Measurements from ENCODE around the gene CLDN18. TPM values are rescaled to one million over a fixed set of nuclear protein-coding genes. Genes with fewer than 3 reads are reported as not detected.

Gene CLDN18
- total RNA-seq, 2 experiments from 2014 or later = not detected

- Mint-ChIP-seq H3K4me3 (no peak overlapping the region), H3K27me3 (peaks cover 14% of the 10 kb centered on the region), H3K27ac (no peak overlapping the region), H3K36me3 (no peaks in the 10 kb centered on the region), H3K9me3 (no peaks in the 10 kb centered on the region), H3K4me1 (ENCODE audit: low read depth) (no peaks in the 10 kb centered on the region)
- ChIA-PET CTCF (interaction anchor here (0.6 to 2.1 kb wide), 9 partner anchors 8 to 946 kb away, joined by 3 to 6 read pairs (median 3); no protein-coding TSS in a partner anchor), POLR2A (no interaction called here)
- intact Hi-C loops (cut with micrococcal nuclease) = loop anchor here (5.0 kb wide), 1 partner anchor 945 kb away; no protein-coding TSS in a partner anchor
- peak; percentile 47 for DNase-seq
These were observed 42.2 kb downstream of the CLDN18 start for GRCh38 chr3:138051947-138052802.

DNA sequence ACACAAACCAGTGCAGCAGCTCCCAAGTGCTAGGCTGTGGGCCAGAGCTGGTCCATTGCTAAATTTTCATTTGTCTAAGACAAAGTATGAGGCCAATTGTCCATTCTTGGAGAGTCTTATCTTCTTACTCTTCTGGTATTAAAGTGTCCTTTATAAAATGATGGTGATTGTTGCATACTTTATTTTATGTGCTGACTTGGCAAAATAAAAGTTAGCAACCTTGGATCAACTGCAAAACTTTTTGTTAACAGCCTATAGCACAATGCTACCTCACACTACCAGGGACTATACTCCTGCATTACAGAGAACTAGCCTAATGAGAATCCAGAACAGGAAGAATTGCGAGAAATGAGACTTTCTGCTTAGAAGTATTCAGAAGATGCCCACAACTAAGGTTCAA is 44.1 kb downstream of the CLDN18 start:
- DNase-seq = no peak
- H3K4me1 Mint-ChIP-seq (ENCODE audit: low read depth) = no peaks in the 10 kb centered on the region
- H3K27me3 Mint-ChIP-seq = peaks cover 14% of the 10 kb centered on the region
- intact Hi-C loops (cut with micrococcal nuclease) = loop anchor here (5.0 kb wide), 1 partner anchor 947 kb away; no protein-coding TSS in a partner anchor
- H3K9me3 Mint-ChIP-seq = no peaks in the 10 kb centered on the region
- POLR2A ChIA-PET = no interaction called here
- no peaks in the 10 kb centered on the region for H3K36me3 Mint-ChIP-seq
- H3K27ac Mint-ChIP-seq = no peak overlapping the region
- H3K4me3 Mint-ChIP-seq = no peak overlapping the region
- CTCF ChIA-PET = interaction anchor here (0.6 to 1.7 kb wide), 4 partner anchors 9 to 949 kb away, joined by 3 to 4 read pairs (median 3); no protein-coding TSS in a partner anchor

- POLR2A ChIA-PET = no interaction called here
- CTCF ChIA-PET = interaction anchor here (1.1 kb wide), 1 partner anchor 12 kb away, joined by 3 read pairs; no protein-coding TSS in a partner anchor
- H3K27me3 Mint-ChIP-seq = peaks cover 14% of the 10 kb centered on the region
- no peaks in the 10 kb centered on the region for H3K36me3 Mint-ChIP-seq
- DNase-seq = no peak
- H3K4me1 Mint-ChIP-seq (ENCODE audit: low read depth) = no peaks in the 10 kb centered on the region
- intact Hi-C loops (cut with micrococcal nuclease) = no loop called here
- no peaks in the 10 kb centered on the region for H3K9me3 Mint-ChIP-seq
- H3K27ac Mint-ChIP-seq = no peak overlapping the region
- H3K4me3 Mint-ChIP-seq = no peak overlapping the region
These were observed 47.4 kb downstream of the CLDN18 start for GRCh38 chr3:138057384-138057783.

- ChIA-PET CTCF (interaction anchor here (1.1 kb wide), 1 partner anchor 9 kb away, joined by 3 read pairs; no protein-coding TSS in a partner anchor), POLR2A (no interaction called here)
- no peak for DNase-seq
- H3K4me1 Mint-ChIP-seq (ENCODE audit: low read depth) = no peaks in the 10 kb centered on the region
- no peak overlapping the region for H3K4me3 Mint-ChIP-seq
- no peak overlapping the region for H3K27ac Mint-ChIP-seq
- no peaks in the 10 kb centered on the region for H3K36me3 Mint-ChIP-seq
- peaks cover 6% of the 10 kb centered on the region for H3K27me3 Mint-ChIP-seq
- intact Hi-C loops (cut with micrococcal nuclease) = no loop called here
- H3K9me3 Mint-ChIP-seq = no peaks in the 10 kb centered on the region
These were observed 49.3 kb downstream of the CLDN18 start for GRCh38 chr3:138059261-138059660.

DNA sequence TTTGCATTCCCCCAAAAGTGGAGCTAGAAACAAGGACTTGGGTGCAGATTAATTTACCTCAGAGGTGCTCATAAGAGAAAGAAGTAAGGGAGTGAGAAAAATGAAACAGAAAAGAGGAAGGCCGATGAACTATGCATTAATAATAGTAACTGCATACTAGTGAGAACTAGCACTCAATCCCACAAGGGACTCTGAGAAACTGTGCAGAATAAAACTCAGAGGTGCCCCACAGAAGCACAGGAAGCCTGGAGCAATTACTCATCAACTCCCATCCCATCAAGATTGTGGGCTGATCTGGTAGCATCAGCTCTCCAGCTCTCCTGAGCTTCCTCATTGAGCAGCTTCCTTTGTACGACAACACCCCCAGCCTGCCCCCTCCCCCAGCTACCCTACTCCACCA is 50.8 kb downstream of the CLDN18 start:
- CTCF ChIA-PET = interaction anchor here (1.0 to 2.0 kb wide), 2 partner anchors 8 to 11 kb away, joined by 3 to 5 read pairs; no protein-coding TSS in a partner anchor
- no peak overlapping the region for H3K27ac Mint-ChIP-seq
- H3K4me1 Mint-ChIP-seq (ENCODE audit: low read depth) = peaks cover 2% of the 10 kb centered on the region
- POLR2A ChIA-PET = no interaction called here
- H3K36me3 Mint-ChIP-seq = no peaks in the 10 kb centered on the region
- no peak for DNase-seq
- no peaks in the 10 kb centered on the region for H3K9me3 Mint-ChIP-seq
- H3K4me3 Mint-ChIP-seq = no peak overlapping the region
- intact Hi-C loops (cut with micrococcal nuclease) = no loop called here
- H3K27me3 Mint-ChIP-seq = no peaks in the 10 kb centered on the region

- DNase-seq = no peak
- no peak overlapping the region for H3K4me3 Mint-ChIP-seq
- H3K27me3 Mint-ChIP-seq = peaks cover 2% of the 10 kb centered on the region
- no peaks in the 10 kb centered on the region for H3K36me3 Mint-ChIP-seq
- no peaks in the 10 kb centered on the region for H3K9me3 Mint-ChIP-seq
- ChIA-PET POLR2A (no interaction called here), CTCF (no interaction called here)
- no peak overlapping the region for H3K27ac Mint-ChIP-seq
- intact Hi-C loops (cut with micrococcal nuclease) = no loop called here
- H3K4me1 Mint-ChIP-seq (ENCODE audit: low read depth) = peaks cover 13% of the 10 kb centered on the region
These were observed 52.1 kb downstream of the CLDN18 start for GRCh38 chr3:138062037-138062436.

GRCh38 chr3:138062626-138063025 is 52.7 kb downstream of the CLDN18 start:
- ChIA-PET CTCF (no interaction called here), POLR2A (no interaction called here)
- no peak for DNase-seq
- Mint-ChIP-seq H3K9me3 (no peaks in the 10 kb centered on the region), H3K4me3 (no peak overlapping the region), H3K4me1 (ENCODE audit: low read depth) (peaks cover 14% of the 10 kb centered on the region), H3K36me3 (no peaks in the 10 kb centered on the region), H3K27me3 (peaks cover 3% of the 10 kb centered on the region), H3K27ac (no peak overlapping the region)
- intact Hi-C loops (cut with micrococcal nuclease) = no loop called here

- H3K36me3 Mint-ChIP-seq = no peaks in the 10 kb centered on the region
- ChIA-PET CTCF (interaction anchor here (0.8 to 1.4 kb wide), 2 partner anchors 9 to 55 kb away, joined by 3 read pairs; no protein-coding TSS in a partner anchor), POLR2A (interaction anchor here (0.7 kb wide), 1 partner anchor 19 kb away, joined by 3 read pairs; no protein-coding TSS in a partner anchor)
- no peak for DNase-seq
- no peak overlapping the region for H3K4me3 Mint-ChIP-seq
- intact Hi-C loops (cut with micrococcal nuclease) = no loop called here
- H3K27me3 Mint-ChIP-seq = peaks cover 5% of the 10 kb centered on the region
- H3K9me3 Mint-ChIP-seq = no peaks in the 10 kb centered on the region
- H3K4me1 Mint-ChIP-seq (ENCODE audit: low read depth) = peaks cover 14% of the 10 kb centered on the region
- no peak overlapping the region for H3K27ac Mint-ChIP-seq
These were observed 53.5 kb downstream of the CLDN18 start for GRCh38 chr3:138063416-138063815.

- peak overlapping the region; percentile 58 for H3K27ac Mint-ChIP-seq
- POLR2A ChIA-PET = interaction anchor here (2.3 kb wide), 1 partner anchor 17 kb away, joined by 11 read pairs; no protein-coding TSS in a partner anchor
- peaks cover 19% of the 10 kb centered on the region for H3K27me3 Mint-ChIP-seq
- H3K36me3 Mint-ChIP-seq = no peaks in the 10 kb centered on the region
- intact Hi-C loops (cut with micrococcal nuclease) = loop anchor here (1.0 to 5.0 kb wide), 5 partner anchors 13 to 526 kb away; partner anchors contain the start of genes CEP70, DBR1 and NME9
- CTCF ChIA-PET = interaction anchor here (0.7 to 3.8 kb wide), 4 partner anchors 17 to 254 kb away, joined by 3 to 73 read pairs (median 7); partner anchors contain the start of gene DZIP1L
- peak; percentile 22 for DNase-seq
- H3K4me1 Mint-ChIP-seq (ENCODE audit: low read depth) = peaks cover 14% of the 10 kb centered on the region
- no peaks in the 10 kb centered on the region for H3K9me3 Mint-ChIP-seq
- no peak overlapping the region for H3K4me3 Mint-ChIP-seq
These were observed 56.0 kb downstream of the CLDN18 start for GRCh38 chr3:138065949-138066348.

- intact Hi-C loops (cut with micrococcal nuclease) = loop anchor here (1.0 to 5.0 kb wide), 5 partner anchors 13 to 526 kb away; partner anchors contain the start of genes CEP70, DBR1 and NME9
- H3K27me3 Mint-ChIP-seq = peaks cover 23% of the 10 kb centered on the region
- peak; percentile 74 for DNase-seq
- POLR2A ChIA-PET = interaction anchor here (2.3 kb wide), 1 partner anchor 16 kb away, joined by 11 read pairs; no protein-coding TSS in a partner anchor
- no peaks in the 10 kb centered on the region for H3K9me3 Mint-ChIP-seq
- peak overlapping the region; percentile 58 for H3K27ac Mint-ChIP-seq
- no peaks in the 10 kb centered on the region for H3K36me3 Mint-ChIP-seq
- CTCF ChIA-PET = interaction anchor here (0.5 to 3.8 kb wide), 6 partner anchors 12 to 1867 kb away, joined by 3 to 73 read pairs (median 5); partner anchors contain the start of gene DZIP1L
- peaks cover 14% of the 10 kb centered on the region for H3K4me1 Mint-ChIP-seq (ENCODE audit: low read depth)
- no peak overlapping the region for H3K4me3 Mint-ChIP-seq
These were observed 56.4 kb downstream of the CLDN18 start for GRCh38 chr3:138066383-138066782.

GRCh38 chr3:138066972-138067371 is 57.0 kb downstream of the CLDN18 start:
- intact Hi-C loops (cut with micrococcal nuclease) = loop anchor here (1.0 to 5.0 kb wide), 5 partner anchors 12 to 525 kb away; partner anchors contain the start of genes CEP70, DBR1 and NME9
- Mint-ChIP-seq H3K4me1 (ENCODE audit: low read depth) (peaks cover 14% of the 10 kb centered on the region), H3K27me3 (peaks cover 23% of the 10 kb centered on the region), H3K4me3 (no peak overlapping the region), H3K27ac (no peak overlapping the region), H3K36me3 (no peaks in the 10 kb centered on the region), H3K9me3 (no peaks in the 10 kb centered on the region)
- DNase-seq = no peak
- CTCF ChIA-PET = interaction anchor here (0.5 to 3.8 kb wide), 8 partner anchors 12 to 1867 kb away, joined by 3 to 73 read pairs (median 4); partner anchors contain the start of gene DZIP1L
- POLR2A ChIA-PET = interaction anchor here (2.3 kb wide), 1 partner anchor 16 kb away, joined by 11 read pairs; no protein-coding TSS in a partner anchor

DNA sequence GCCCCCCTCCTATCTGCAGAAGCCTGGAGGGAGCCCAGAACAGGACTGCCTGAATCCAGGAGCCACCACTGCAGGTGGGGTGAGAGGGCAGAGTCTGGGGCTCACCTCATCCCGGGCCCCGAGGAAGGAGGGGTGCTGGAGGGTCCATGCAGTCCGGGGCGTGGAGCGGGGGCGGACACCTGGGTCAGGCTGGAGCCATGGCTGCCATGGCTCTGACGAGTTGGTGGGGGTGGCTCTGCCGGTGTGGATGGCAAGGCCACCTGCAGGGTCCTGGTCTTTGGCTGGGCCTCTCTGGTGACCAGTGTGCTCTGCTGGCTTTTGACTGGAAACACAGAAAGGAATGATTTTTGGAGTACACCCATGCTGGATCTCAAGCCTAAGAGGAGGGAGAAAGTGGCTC is 58.1 kb downstream of the CLDN18 start:
- peaks cover 14% of the 10 kb centered on the region for H3K4me1 Mint-ChIP-seq (ENCODE audit: low read depth)
- intact Hi-C loops (cut with micrococcal nuclease) = loop anchor here (1.0 to 5.0 kb wide), 5 partner anchors 51 to 524 kb away; partner anchors contain the start of genes CEP70, DBR1 and NME9
- DNase-seq = no peak
- H3K36me3 Mint-ChIP-seq = no peaks in the 10 kb centered on the region
- no peak overlapping the region for H3K27ac Mint-ChIP-seq
- ChIA-PET POLR2A (no interaction called here), CTCF (interaction anchor here (0.7 to 3.8 kb wide), 6 partner anchors 14 to 1106 kb away, joined by 3 to 73 read pairs (median 4); no protein-coding TSS in a partner anchor)
- H3K27me3 Mint-ChIP-seq = peaks cover 23% of the 10 kb centered on the region
- no peak overlapping the region for H3K4me3 Mint-ChIP-seq
- H3K9me3 Mint-ChIP-seq = no peaks in the 10 kb centered on the region

Data from activated CD4-positive, alpha-beta memory T cell treated with anti-CD3 and anti-CD28 coated beads for 36 hours (primary cell).